ENCODE measurements around the gene DSG2. TPM values are rescaled to one million over a fixed set of nuclear protein-coding genes. Genes with fewer than 3 reads are reported as not detected.
A peak's percentile ranks its signal among the peaks of the same experiment; 100 is the strongest.

The DSG2 gene
- total and polyA plus RNA-seq, 7 donors = 1.8 to 92.4 (median 3.6) TPM

GRCh38 chr18:31497404-31497835 is 557 bp upstream of the DSG2 start:
- intact Hi-C loops (cut with DNase I) = no loop called here
- H3K27ac ChIP-seq = peak overlapping the region in 1 of 4 donors; percentile 33
- WGBS, 2 donors = 6 to 14% methylated on average over 25 of the region's 25 CpGs

GRCh38 chr18:31498574-31499524 is 872 bp downstream of the DSG2 start:
- peaks cover 0 to 18% (median 0%) of the 10 kb centered on the region in 3 donors for H3K27me3 ChIP-seq
- H3K27ac ChIP-seq = peak overlapping the region in 1 of 4 donors; percentile 33
- no peaks in the 10 kb centered on the region for H3K36me3 ChIP-seq
- intact Hi-C loops (cut with DNase I) = no loop called here
- DNase-seq = no peak
- no peaks in the 10 kb centered on the region for H3K9me3 ChIP-seq
- 3 to 15% methylated on average over 22 of the region's 22 CpGs for whole genome bisulfite sequencing, 2 donors
- TF ChIP-seq CTCF (IDR thresholded peaks at IDR 0.05) = no peak
- no peak for TF ChIP-seq POLR2AphosphoS5 (IDR thresholded peaks at IDR 0.05)
- peaks cover 0 to 17% (median 13%) of the 10 kb centered on the region in 4 donors for H3K4me1 ChIP-seq
- H3K4me3 ChIP-seq = peak overlapping the region; percentile 30 to 65 (median 58)

More at GRCh38 chr18:31497404-31497835, 557 bp upstream of the DSG2 start:
- H3K9me3 ChIP-seq = no peaks in the 10 kb centered on the region
- H3K36me3 ChIP-seq = no peaks in the 10 kb centered on the region
- TF ChIP-seq CTCF (IDR thresholded peaks at IDR 0.05) (no peak), EP300 (IDR thresholded peaks at IDR 0.05) (no peak), POLR2AphosphoS5 (IDR thresholded peaks at IDR 0.05) (no peak), POLR2A (IDR thresholded peaks at IDR 0.05) (no peak)
- peaks cover 0 to 14% (median 0%) of the 10 kb centered on the region in 3 donors for H3K27me3 ChIP-seq
- H3K4me1 ChIP-seq = peaks cover 0 to 17% (median 13%) of the 10 kb centered on the region in 4 donors
- DNase-seq = no peak
- peak overlapping the region; percentile 30 to 65 (median 58) for H3K4me3 ChIP-seq

GRCh38 chr18:31500051-31500688 is 2.2 kb downstream of the DSG2 start:
- WGBS, 2 donors = 21 to 41% methylated on average over 6 of the region's 6 CpGs
- H3K27me3 ChIP-seq = peaks cover 0 to 18% (median 0%) of the 10 kb centered on the region in 3 donors
- DNase-seq = no peak
- no peak overlapping the region for H3K4me3 ChIP-seq
- peaks cover 0 to 17% (median 13%) of the 10 kb centered on the region in 4 donors for H3K4me1 ChIP-seq
- H3K27ac ChIP-seq = no peak overlapping the region
- H3K36me3 ChIP-seq = no peaks in the 10 kb centered on the region
- no peaks in the 10 kb centered on the region for H3K9me3 ChIP-seq
- intact Hi-C loops (cut with DNase I) = no loop called here
- TF ChIP-seq EP300 (IDR thresholded peaks at IDR 0.05) (no peak), CTCF (IDR thresholded peaks at IDR 0.05) (no peak), POLR2A (IDR thresholded peaks at IDR 0.05) (no peak)

GRCh38 chr18:31503011-31503410 is 5.0 kb downstream of the DSG2 start:
- intact Hi-C loops (cut with DNase I) = no loop called here
- 91 to 94% methylated on average over 4 of the region's 4 CpGs for WGBS, 2 donors
- H3K4me3 ChIP-seq = no peak overlapping the region
- TF ChIP-seq EP300 (IDR thresholded peaks at IDR 0.05) (no peak), POLR2A (IDR thresholded peaks at IDR 0.05) (no peak), POLR2AphosphoS5 (IDR thresholded peaks at IDR 0.05) (no peak), CTCF (IDR thresholded peaks at IDR 0.05) (no peak)
- peaks cover 0 to 18% (median 0%) of the 10 kb centered on the region in 3 donors for H3K27me3 ChIP-seq
- H3K4me1 ChIP-seq = peaks cover 0 to 12% (median 11%) of the 10 kb centered on the region in 4 donors
- H3K36me3 ChIP-seq = no peaks in the 10 kb centered on the region
- H3K27ac ChIP-seq = no peak overlapping the region
- DNase-seq = no peak
- no peaks in the 10 kb centered on the region for H3K9me3 ChIP-seq

All from sigmoid colon (tissue), 7 donors.